ENCODE results near the gene ADAMTS14.

- no peak for TF ChIP-seq FOXA1 (IDR thresholded peaks at IDR 0.05)
- no peak for TF ChIP-seq SP1 (IDR thresholded peaks at IDR 0.05)
- no peak for TF ChIP-seq SUZ12 (IDR thresholded peaks at IDR 0.05)
- no peak for TF ChIP-seq ARNT (IDR thresholded peaks at IDR 0.05)
- no peak for TF ChIP-seq NFRKB (IDR thresholded peaks at IDR 0.05)
- TF ChIP-seq, protein P1, sequence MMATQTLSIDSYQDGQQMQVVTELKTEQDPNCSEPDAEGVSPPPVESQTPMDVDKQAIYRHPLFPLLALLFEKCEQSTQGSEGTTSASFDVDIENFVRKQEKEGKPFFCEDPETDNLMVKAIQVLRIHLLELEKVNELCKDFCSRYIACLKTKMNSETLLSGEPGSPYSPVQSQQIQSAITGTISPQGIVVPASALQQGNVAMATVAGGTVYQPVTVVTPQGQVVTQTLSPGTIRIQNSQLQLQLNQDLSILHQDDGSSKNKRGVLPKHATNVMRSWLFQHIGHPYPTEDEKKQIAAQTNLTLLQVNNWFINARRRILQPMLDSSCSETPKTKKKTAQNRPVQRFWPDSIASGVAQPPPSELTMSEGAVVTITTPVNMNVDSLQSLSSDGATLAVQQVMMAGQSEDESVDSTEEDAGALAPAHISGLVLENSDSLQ (IDR thresholded peaks at IDR 0.05) = no peak
Measured at GRCh38 chr10:70738761-70739121, 66.4 kb downstream of the ADAMTS14 start.

Data from HEK293T (cell line).